Esophagus muscularis mucosa (tissue), 4 donors: ENCODE results near the gene TMEM135.

Experiments used
- CTCF ChIP-seq, 3 experiments: fragments of 200-600 bp in 2 of 3; fragments of 450-650 bp in 1 of 3; sonication (generic) in 2 of 3; IDR thresholded peaks; one replicate each; pipeline ENCODE4 v1.5.1; 2017 to 2019; ENCODE audit warnings: antibody characterized with exemption in 3 of 3, mild to moderate bottlenecking in 2 of 3, moderate library complexity in 1 of 3
- EP300 ChIP-seq: sonication (generic); formaldehyde crosslinking; IDR thresholded peaks from one replicate; pipeline ENCODE4 v1.6.1; 2017; ENCODE audit warnings: antibody characterized with exemption
- POLR2AphosphoS5 ChIP-seq, 2 donors: sonication (generic); formaldehyde crosslinking; IDR thresholded peaks; one replicate each; pipeline ENCODE4 v1.6.1; 2017; ENCODE audit warnings: antibody characterized with exemption in 2 of 2

- TF ChIP-seq CTCF (IDR thresholded peaks at IDR 0.05) (no peak), POLR2AphosphoS5 (IDR thresholded peaks at IDR 0.05) (no peak), EP300 (no peak)
Measured at GRCh38 chr11:87012673-87013072, 25.1 kb upstream of the TMEM135 start.
